H1 (cell line): ENCODE results near the gene KCNC1. TPM values are rescaled to one million over a fixed set of nuclear protein-coding genes. Genes with fewer than 3 reads are reported as not detected.

ENCODE experiments used
- CTCF ChIA-PET: fragments of 300-600 bp; sonication (Branson Sonifier 250); formaldehyde crosslinking; loops from one replicate; lab custom pipeline; 2021; ENCODE audit not compliant: partially characterized antibody; lab: Charles Lee
- POLR2A ChIA-PET: fragments of 300-600 bp; sonication (Branson Sonifier 250); formaldehyde crosslinking; loops from one replicate; lab custom pipeline; 2021; ENCODE audit warnings: inconsistent platforms; ENCODE audit not compliant: partially characterized antibody; lab: Charles Lee
- DNase-seq, 2 experiments: peaks; one replicate each; pipeline versions ENCODE4 v3.0.0 to v3.0.0-alpha.2; 2010 to 2022; ENCODE audit warnings: low spot score in 2 of 2, low read depth in 1 of 2, mixed read lengths in 1 of 2
- FAIRE-seq: peaks from 2 replicates; lab custom pipeline; 2011; peaks lifted over from hg19 to GRCh38; lab: Jason Lieb, UNC
- H2AFZ ChIP-seq: 2 replicates; pipeline ENCODE4 v1.8.1; 2012; ENCODE audit warnings: low read length, inconsistent platforms
- H2AK5ac ChIP-seq: 2 replicates; pipeline ENCODE4 v1.6.1; 2013; ENCODE audit warnings: low read depth, low read length
- H2BK120ac ChIP-seq: replicated peaks from 2 replicates; pipeline ENCODE3; 2013; ENCODE audit warnings: low read depth, low read length, inconsistent platforms
- H2BK12ac ChIP-seq: 2 replicates; pipeline ENCODE4 v1.6.1; 2013; ENCODE audit warnings: low read depth, low read length
- H2BK15ac ChIP-seq: 2 replicates; pipeline ENCODE4 v1.6.1; 2013; ENCODE audit warnings: low read length
- H2BK20ac ChIP-seq: 2 replicates; pipeline ENCODE4 v1.6.1; 2013; ENCODE audit warnings: low read length
- H2BK5ac ChIP-seq: 2 replicates; pipeline ENCODE4 v1.6.1; 2013; ENCODE audit warnings: low read depth, low read length
- H3K14ac ChIP-seq: 2 replicates; pipeline ENCODE4 v1.6.1; 2013; ENCODE audit warnings: inconsistent platforms; ENCODE audit not compliant: insufficient read length
- H3K18ac ChIP-seq: 2 replicates; pipeline ENCODE4 v1.6.1; 2013; ENCODE audit warnings: low read length; ENCODE audit errors: extremely low read depth
- H3K23ac ChIP-seq: 2 replicates; pipeline ENCODE4 v1.6.1; 2013; ENCODE audit warnings: inconsistent platforms; ENCODE audit not compliant: insufficient read length
- H3K23me2 ChIP-seq: 2 replicates; pipeline ENCODE4 v1.6.1; 2013; ENCODE audit warnings: low read depth, low read length
- H3K27ac ChIP-seq: 2 replicates; pipeline ENCODE4 v1.6.1; 2011; ENCODE audit warnings: low read depth, low read length, inconsistent platforms
- H3K27me3 ChIP-seq, 4 experiments: replicated peaks in 1 of 4; 1 replicate in 1 of 4; 2 replicates in 3 of 4; pipeline versions ENCODE4 v1.6.1 to v1.8.1; 2011 to 2013; ENCODE audit warnings: low read length in 3 of 4, mild to moderate bottlenecking in 3 of 4, inconsistent platforms in 2 of 4, mixed read lengths in 2 of 4, moderate library complexity in 1 of 4; ENCODE audit not compliant: control insufficient read depth in 3 of 4, insufficient read depth in 3 of 4; ENCODE audit errors: extremely low read depth in 1 of 4
- H3K36me3 ChIP-seq, 4 experiments: 2 replicates each; pipeline versions ENCODE4 v1.6.1 to v1.8.1; 2011 to 2013; ENCODE audit warnings: mild to moderate bottlenecking in 4 of 4, low read length in 3 of 4, moderate library complexity in 2 of 4, control low read depth in 1 of 4, inconsistent platforms in 1 of 4; ENCODE audit not compliant: insufficient read depth in 4 of 4, control insufficient read depth in 2 of 4
- H3K4ac ChIP-seq: replicated peaks from 2 replicates; pipeline ENCODE3; 2013; ENCODE audit warnings: low read length, low read depth, mixed read lengths, inconsistent platforms; ENCODE audit not compliant: insufficient read length
- H3K4me1 ChIP-seq, 4 experiments: replicated peaks in 1 of 4; 1 replicate in 1 of 4; 2 replicates in 3 of 4; pipeline versions ENCODE4 v1.6.1 to v1.8.1; 2011 to 2013; ENCODE audit warnings: low read length in 3 of 4, inconsistent platforms in 2 of 4, mixed read lengths in 1 of 4; ENCODE audit not compliant: insufficient read depth in 4 of 4, control insufficient read depth in 3 of 4
- H3K4me2 ChIP-seq, 2 experiments: 2 replicates each; pipeline versions ENCODE4 v1.6.1 to v1.8.1; 2011 to 2013; ENCODE audit warnings: low read depth in 2 of 2, low read length in 2 of 2, control low read depth in 1 of 2, inconsistent platforms in 1 of 2, mild to moderate bottlenecking in 1 of 2; ENCODE audit not compliant: insufficient read depth in 1 of 2
- H3K4me3 ChIP-seq, 4 experiments: fragments of 200-600, 300-600 bp in 1 of 4; sonication (generic), shearing (Covaris generic), sonication (Bioruptor Twin) in 1 of 4; 2 replicates each; pipeline versions ENCODE4 v1.5.1 to v1.8.1; 2011 to 2016; ENCODE audit warnings: low read length in 4 of 4, low read depth in 3 of 4, control low read depth in 2 of 4, inconsistent platforms in 2 of 4, mild to moderate bottlenecking in 2 of 4, mixed read lengths in 1 of 4, moderate library complexity in 1 of 4; ENCODE audit not compliant: insufficient read depth in 2 of 4; ENCODE audit errors: extremely low read depth in 1 of 4
- H3K56ac ChIP-seq: replicated peaks from 2 replicates; pipeline ENCODE3; 2013; ENCODE audit warnings: low read depth, mild to moderate bottlenecking, mixed read lengths, low read length, inconsistent platforms; ENCODE audit not compliant: insufficient read length
- H3K79me1 ChIP-seq: 2 replicates; pipeline ENCODE4 v1.6.1; 2013; ENCODE audit warnings: low read depth, low read length, control low read depth
- H3K79me2 ChIP-seq, 2 experiments: 2 replicates each; pipeline versions ENCODE4 v1.6.1 to v1.8.1; 2012 to 2013; ENCODE audit warnings: low read length in 2 of 2, mild to moderate bottlenecking in 2 of 2, inconsistent platforms in 1 of 2; ENCODE audit not compliant: insufficient read depth in 2 of 2, control insufficient read depth in 1 of 2
- H3K9ac ChIP-seq, 4 experiments: replicated peaks in 1 of 4; 1 replicate in 1 of 4; 2 replicates in 3 of 4; pipeline versions ENCODE4 v1.6.1 to v1.8.1; 2011 to 2013; ENCODE audit warnings: low read depth in 3 of 4, low read length in 3 of 4, control low read depth in 2 of 4, mild to moderate bottlenecking in 2 of 4, moderate library complexity in 2 of 4, inconsistent platforms in 1 of 4; ENCODE audit errors: extremely low read depth in 1 of 4
- H3K9me3 ChIP-seq, 2 experiments: 2 replicates each; pipeline versions ENCODE4 v1.6.1 to v1.8.1; 2012 to 2013; ENCODE audit warnings: mild to moderate bottlenecking in 2 of 2, moderate library complexity in 2 of 2, control low read depth in 1 of 2, inconsistent platforms in 1 of 2, low read depth in 1 of 2, low read length in 1 of 2, mixed read lengths in 1 of 2; ENCODE audit not compliant: insufficient read depth in 2 of 2
- H4K20me1 ChIP-seq, 2 experiments: replicated peaks in 1 of 2; 2 replicates each; pipeline versions ENCODE3 to v1.8.1; 2011 to 2013; ENCODE audit warnings: inconsistent platforms in 2 of 2, low read length in 2 of 2, mild to moderate bottlenecking in 1 of 2; ENCODE audit not compliant: insufficient read depth in 2 of 2, control insufficient read depth in 1 of 2
- H4K5ac ChIP-seq: 2 replicates; pipeline ENCODE4 v1.6.1; 2013; ENCODE audit warnings: low read length, low read depth, mixed read lengths, inconsistent platforms; ENCODE audit not compliant: insufficient read length
- H4K8ac ChIP-seq: 2 replicates; pipeline ENCODE4 v1.8.0; 2013; ENCODE audit warnings: mild to moderate bottlenecking, moderate library complexity, low read length, inconsistent platforms; ENCODE audit not compliant: insufficient read depth; ENCODE audit errors: extremely low read depth
- H4K91ac ChIP-seq: replicated peaks from 2 replicates; pipeline ENCODE3; 2013; ENCODE audit warnings: low read length, mixed read lengths, inconsistent platforms; ENCODE audit not compliant: insufficient read length
- CHD2 ChIP-seq: IDR thresholded peaks from 2 replicates; pipeline ENCODE4 v1.6.1; 2012; ENCODE audit warnings: low read length, improper control_type of control experiment
- CTBP2 ChIP-seq: IDR thresholded peaks from 2 replicates; pipeline ENCODE4 v1.7.0; 2011; ENCODE audit warnings: borderline replicate concordance, mild to moderate bottlenecking, moderate library complexity, mixed read lengths, low read length; ENCODE audit not compliant: insufficient read depth, insufficient read length
- E2F6 ChIP-seq: IDR thresholded peaks from 2 replicates; pipeline ENCODE4 v1.6.1; 2012; ENCODE audit warnings: inconsistent platforms
- FOSL1 ChIP-seq: IDR thresholded peaks from 2 replicates; pipeline ENCODE4 v1.6.1; 2011; ENCODE audit warnings: mild to moderate bottlenecking, low read depth, low read length, moderate library complexity; ENCODE audit not compliant: insufficient read depth
- HDAC2 ChIP-seq, 2 experiments: fragments of 300-600 bp in 1 of 2; sonication (generic) in 1 of 2; IDR thresholded peaks; 2 replicates each; pipeline ENCODE4 v1.6.1; 2011 to 2012; ENCODE audit warnings: low read depth in 2 of 2, low read length in 2 of 2, mild to moderate bottlenecking in 2 of 2, moderate library complexity in 2 of 2, borderline replicate concordance in 1 of 2, inconsistent platforms in 1 of 2
- KDM4A ChIP-seq: IDR thresholded peaks from one replicate; pipeline ENCODE4 v1.7.1; 2012; ENCODE audit warnings: low read depth, mild to moderate bottlenecking, moderate library complexity, low read length, inconsistent platforms; ENCODE audit not compliant: severe bottlenecking
- KDM5A ChIP-seq: fragments of 200-600 bp; IDR thresholded peaks from 2 replicates; pipeline ENCODE4 v1.7.1; 2012; ENCODE audit warnings: mild to moderate bottlenecking, low read length, inconsistent platforms, mixed read lengths
- WGBS, 2 experiments: shearing (Covaris generic) in 1 of 2; methylation state at CpG; one replicate each; pipeline versions ENCODE4 v1.1.6 to v1.1.7; 2013 to 2015; ENCODE audit warnings: low lambda C conversion rate in 2 of 2, mixed read lengths in 2 of 2, inconsistent platforms in 1 of 2, low coverage in 1 of 2, missing lambda C conversion rate in 1 of 2; ENCODE audit not compliant: insufficient replicate concordance in 2 of 2, insufficient coverage in 1 of 2, insufficient read length in 1 of 2; ENCODE audit errors: extremely low coverage in 1 of 2, missing lambda C conversion rate in 1 of 2; 5-methylcytosine and 5-hydroxymethylcytosine counted together
- polyA plus RNA-seq, 7 experiments: library from polyadenylated mRNA; depleted of rRNA in 3 of 7; stranded (reverse) in 5 of 7; unstranded in 2 of 7; fragments of >200 nt in 5 of 7; fragments of 200-250 nt in 2 of 7; gene quantifications; 1 replicate in 5 of 7; 2 replicates in 1 of 7; 4 replicates in 1 of 7; pipeline versions ENCODE4 v1.2.1 to v1.2.3, GENCODE V29; 2011 to 2013; ENCODE audit warnings: missing spikeins in 2 of 7, mixed read lengths in 2 of 7
- total RNA-seq: library from RNA; stranded (reverse); fragmentation: NEBNext Ultra II Directional; extraction: Animal tissue kit (Norgen Biotek cat#: 25700); gene quantifications from 2 replicates; pipeline ENCODE4 v1.2.1, GENCODE V29; 2021
- TF ChIP-seq, protein P1 (sequence below): IDR thresholded peaks from 2 replicates; pipeline ENCODE4 v1.6.1; 2011; ENCODE audit warnings: low read length, improper control_type of control experiment

The KCNC1 gene
- total and polyA plus RNA-seq, 2 of the 8 experiments (the other 6 are each of a cell fraction or from before 2014, with no cell fraction given): 0.11 to 0.26 TPM

GRCh38 chr11:17782603-17783337 lies 48.2 kb downstream of the KCNC1 start:
- H4K20me1 ChIP-seq: peaks cover 0 to 2% of the 10 kb centered on the region in 2 experiments
- no peaks in the 10 kb centered on the region for H3K79me1 ChIP-seq
- H4K8ac ChIP-seq: no peak overlapping the region
- H3K4me1 ChIP-seq: peaks cover 0 to 2% (median 0%) of the 10 kb centered on the region in 4 experiments; a peak in 1 of 7 replicates
- no peak overlapping the region for H3K14ac ChIP-seq
- H2BK12ac ChIP-seq: no peak overlapping the region
- H2BK120ac ChIP-seq: no peak overlapping the region
- H3K23me2 ChIP-seq: no peaks in the 10 kb centered on the region
- no peak overlapping the region for H3K23ac ChIP-seq
- CTCF ChIA-PET: interaction anchor here (0.5 to 2.7 kb wide), 5 partner anchors 11 to 180 kb away, joined by 3 to 13 read pairs (median 5); no protein-coding TSS in a partner anchor
- no peaks in the 10 kb centered on the region for H3K79me2 ChIP-seq
- FAIRE-seq: no peak
- H2BK20ac ChIP-seq: no peak overlapping the region
- no peak overlapping the region for H3K56ac ChIP-seq
- H3K27me3 ChIP-seq: no peaks in the 10 kb centered on the region
- no peak overlapping the region for H2AK5ac ChIP-seq
- H3K4ac ChIP-seq: no peak overlapping the region
- H4K91ac ChIP-seq: no peak overlapping the region
- H4K5ac ChIP-seq: no peak overlapping the region
- no peak for TF ChIP-seq KDM5A
- TF ChIP-seq E2F6: no peak
- TF ChIP-seq, protein P1, sequence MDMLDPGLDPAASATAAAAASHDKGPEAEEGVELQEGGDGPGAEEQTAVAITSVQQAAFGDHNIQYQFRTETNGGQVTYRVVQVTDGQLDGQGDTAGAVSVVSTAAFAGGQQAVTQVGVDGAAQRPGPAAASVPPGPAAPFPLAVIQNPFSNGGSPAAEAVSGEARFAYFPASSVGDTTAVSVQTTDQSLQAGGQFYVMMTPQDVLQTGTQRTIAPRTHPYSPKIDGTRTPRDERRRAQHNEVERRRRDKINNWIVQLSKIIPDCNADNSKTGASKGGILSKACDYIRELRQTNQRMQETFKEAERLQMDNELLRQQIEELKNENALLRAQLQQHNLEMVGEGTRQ: no peak
- no peak for TF ChIP-seq CHD2
- no peak for TF ChIP-seq CTBP2
- no peak for TF ChIP-seq HDAC2 (IDR thresholded peaks at IDR 0.05; ENCODE audit: borderline replicate concordance in 1 of 2, low read depth in 2 of 2, low read length in 2 of 2)
- TF ChIP-seq FOSL1: no peak
- no peak for TF ChIP-seq KDM4A
- H3K4me3 ChIP-seq: no peak overlapping the region
- no peak overlapping the region for H2AFZ ChIP-seq
- H3K9ac ChIP-seq: no peak overlapping the region
- H2BK15ac ChIP-seq: no peak overlapping the region
- H3K27ac ChIP-seq: no peak overlapping the region
- no peak for DNase-seq
- WGBS, 2 experiments: 80% methylated on average over 4 of the region's 4 CpGs; no CpG with 5 or more reads in 1 of the 2 experiments
- no peak overlapping the region for H3K18ac ChIP-seq
- H3K36me3 ChIP-seq: no peaks in the 10 kb centered on the region
- no peaks in the 10 kb centered on the region for H3K9me3 ChIP-seq
- POLR2A ChIA-PET: no interaction called here
- H2BK5ac ChIP-seq: no peak overlapping the region
- H3K4me2 ChIP-seq: no peak overlapping the region
